ENCODE data around the gene POLRMT. TPM values are rescaled to one million over a fixed set of nuclear protein-coding genes. Genes with fewer than 3 reads are reported as not detected.

POLRMT gene
- total and polyA plus RNA-seq, 8 donors = 18.5 to 196 (median 80.9) TPM

GRCh38 chr19:592101-592500 is 41.2 kb downstream of the POLRMT start:
- intact Hi-C loops (cut with DNase I; ENCODE audit: low total_unique reads) = no loop called here

GRCh38 chr19:591099-591958 is 42.0 kb downstream of the POLRMT start:
- Histone ChIP-seq H3K27ac (no peak overlapping the region), H3K4me3 (no peak overlapping the region), H3K4me1 (peaks cover 13 to 35% (median 31%) of the 10 kb centered on the region in 4 donors), H3K27me3 (peaks cover 33 to 92% (median 49%) of the 10 kb centered on the region in 3 donors), H3K36me3 (no peaks in the 10 kb centered on the region), H3K9me3 (no peaks in the 10 kb centered on the region)
- intact Hi-C loops (cut with DNase I; ENCODE audit: low total_unique reads) = no loop called here
- no peak for TF ChIP-seq CTCF (IDR thresholded peaks at IDR 0.05)
- 33 to 38% (median 36%) methylated on average over 16 to 75 of the region's 75 CpGs for WGBS, 5 donors
- DNase-seq = peak in 1 of 2 donors; percentile 79

More at GRCh38 chr19:592101-592500, 41.2 kb downstream of the POLRMT start:
- Histone ChIP-seq H3K36me3 (no peaks in the 10 kb centered on the region), H3K4me3 (no peak overlapping the region), H3K9me3 (no peaks in the 10 kb centered on the region), H3K27me3 (peaks cover 33 to 93% (median 49%) of the 10 kb centered on the region in 3 donors), H3K4me1 (peaks cover 13 to 35% (median 31%) of the 10 kb centered on the region in 4 donors), H3K27ac (no peak overlapping the region)
- TF ChIP-seq EP300 (IDR thresholded peaks at IDR 0.05) (no peak), CTCF (IDR thresholded peaks at IDR 0.05) (no peak), POLR2AphosphoS5 (IDR thresholded peaks at IDR 0.05) (no peak), POLR2A (IDR thresholded peaks at IDR 0.05) (no peak)
- WGBS, 5 donors = 78 to 81% (median 81%) methylated on average over 12 to 19 of the region's 19 CpGs
- DNase-seq = no peak

- intact Hi-C loops (cut with DNase I; ENCODE audit: low total_unique reads) = no loop called here
- Histone ChIP-seq H3K9me3 (no peaks in the 10 kb centered on the region), H3K4me1 (peaks cover 13 to 35% (median 31%) of the 10 kb centered on the region in 4 donors), H3K27ac (no peak overlapping the region), H3K4me3 (peak overlapping the region in 2 of 4 donors; percentile 22 to 26), H3K36me3 (no peaks in the 10 kb centered on the region), H3K27me3 (peaks cover 33 to 94% (median 49%) of the 10 kb centered on the region in 3 donors)
- no peak for DNase-seq
- WGBS, 5 donors = 5 to 10% (median 6%) methylated on average over 8 to 41 of the region's 41 CpGs
- TF ChIP-seq CTCF (IDR thresholded peaks at IDR 0.05) = no peak
Observed at GRCh38 chr19:590750-591098, 42.6 kb downstream of the POLRMT start.

- Histone ChIP-seq H3K36me3 (no peaks in the 10 kb centered on the region), H3K9me3 (no peaks in the 10 kb centered on the region), H3K27ac (no peak overlapping the region), H3K27me3 (peaks cover 33 to 94% (median 49%) of the 10 kb centered on the region in 3 donors), H3K4me3 (peak overlapping the region in 2 of 4 donors; percentile 22 to 26), H3K4me1 (peaks cover 13 to 35% (median 31%) of the 10 kb centered on the region in 4 donors)
- intact Hi-C loops (cut with DNase I; ENCODE audit: low total_unique reads) = no loop called here
- WGBS, 5 donors = 0 to 1% (median 1%) methylated on average over 4 to 50 of the region's 50 CpGs; no CpG with 5 or more reads in 1 of the 5 donors
- DNase-seq = peak in 1 of 2 donors; percentile 64
- TF ChIP-seq CTCF (IDR thresholded peaks at IDR 0.05) = no peak
- TF ChIP-seq POLR2AphosphoS5 (IDR thresholded peaks at IDR 0.05) = no peak
- TF ChIP-seq POLR2A (IDR thresholded peaks at IDR 0.05) = no peak
- TF ChIP-seq EP300 (IDR thresholded peaks at IDR 0.05) = no peak
Observed at GRCh38 chr19:590396-590745, 43.0 kb downstream of the POLRMT start.

Measured in stomach (tissue), 9 donors.